DND-41 (cell line): ENCODE measurements around the gene HEYL.

ENCODE experiments used
- CTCF ChIP-seq: IDR thresholded peaks from 2 replicates; pipeline ENCODE4 v1.5.1; 2012; ENCODE audit warnings: borderline replicate concordance, low read length, moderate library complexity, mild to moderate bottlenecking; ENCODE audit not compliant: poor library complexity, severe bottlenecking; ENCODE audit errors: extremely low read depth
- EZH2 ChIP-seq: IDR thresholded peaks from 3 replicates; pipeline ENCODE4 v1.6.1; 2012; ENCODE audit warnings: borderline replicate concordance, low read depth, mild to moderate bottlenecking, moderate library complexity, low read length, inconsistent platforms; ENCODE audit not compliant: severe bottlenecking

DNA sequence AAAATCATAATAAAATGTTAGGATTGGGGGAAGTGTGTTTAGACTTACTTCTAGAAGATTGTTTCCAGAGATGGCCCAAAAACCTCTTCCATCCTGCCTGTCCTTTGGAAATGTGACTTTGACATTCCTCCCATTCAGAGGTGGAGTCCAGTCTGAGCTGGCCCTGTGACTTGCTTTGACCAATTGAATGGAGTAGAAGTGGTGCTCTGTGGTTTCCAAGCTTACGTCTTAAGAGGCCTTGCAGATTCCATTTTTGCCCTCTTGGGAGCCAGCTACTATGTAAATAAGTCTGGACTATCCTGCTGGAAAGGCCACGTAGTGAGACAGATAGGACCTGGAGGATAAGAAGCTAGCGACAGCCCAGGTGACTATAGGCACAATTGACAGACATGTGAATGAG is 33.8 kb upstream of the HEYL start:
- no peak for TF ChIP-seq CTCF
- TF ChIP-seq EZH2: no peak
